Thyroid gland (tissue), 4 donors: ENCODE measurements around the gene STEAP3.

Experiments
- CTCF ChIP-seq, 6 experiments: fragments of 200-600 bp in 3 of 6; fragments of 450-650 bp in 3 of 6; sonication (generic) in 3 of 6; IDR thresholded peaks; one replicate each; pipeline ENCODE4 v1.5.1; 2016 to 2019; ENCODE audit warnings: antibody characterized with exemption in 6 of 6, mild to moderate bottlenecking in 2 of 6, inconsistent platforms in 1 of 6, moderate library complexity in 1 of 6
- POLR2A ChIP-seq, 2 donors: fragments of 450-650 bp; IDR thresholded peaks; one replicate each; pipeline ENCODE4 v1.6.1; 2017; ENCODE audit warnings: antibody characterized with exemption in 2 of 2, mild to moderate bottlenecking in 2 of 2, moderate library complexity in 1 of 2

GRCh38 chr2:119259296-119259860, 35.7 kb downstream of the STEAP3 start:
- TF ChIP-seq CTCF (IDR thresholded peaks at IDR 0.05) (no peak), POLR2A (IDR thresholded peaks at IDR 0.05) (no peak)
